ENCODE results near the gene MCM8. TPM values are rescaled to one million over a fixed set of nuclear protein-coding genes. Genes with fewer than 3 reads are reported as not detected.
A peak's percentile ranks its signal among the peaks of the same experiment; 100 is the strongest.
"Not testable (repeated sequence)": the region's sequence is repeated elsewhere in the genome, so short reads cannot be mapped to it uniquely, and the experiment has no call there.

Gene MCM8
- total RNA-seq, 2 experiments from 2014 or later = 42.5 to 45.4 TPM

DNA sequence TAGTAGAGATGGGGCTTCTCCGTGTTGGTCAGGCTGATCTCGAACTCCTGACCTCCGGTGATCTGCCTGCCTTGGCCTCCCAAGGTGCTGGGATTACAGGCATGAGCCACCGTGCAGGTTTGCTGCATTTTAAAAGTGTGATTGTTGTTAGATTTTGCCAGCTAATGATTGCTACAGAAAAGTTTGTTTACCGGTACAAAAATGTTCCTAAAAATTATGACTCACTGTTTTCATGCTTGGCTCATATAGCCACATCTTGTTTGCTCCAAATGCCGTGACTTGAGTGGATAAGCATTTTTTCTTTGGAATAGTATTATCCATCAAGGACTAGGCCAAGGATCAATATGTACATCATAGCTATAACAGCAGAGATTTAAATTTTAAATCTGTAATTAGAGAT is 79.1 kb downstream of the MCM8 start:
- H3K4me1 Mint-ChIP-seq = peaks cover 44% of the 10 kb centered on the region
- H3K27me3 Mint-ChIP-seq = no peaks in the 10 kb centered on the region
- no peak for DNase-seq
- ChIA-PET POLR2A (no interaction called here), CTCF (interaction anchor here (0.6 kb wide), 1 partner anchor 936 kb away, joined by 4 read pairs; no protein-coding TSS in a partner anchor)
- no peak overlapping the region for H3K4me3 Mint-ChIP-seq
- peaks cover 50% of the 10 kb centered on the region for H3K36me3 Mint-ChIP-seq (ENCODE audit: low read depth)
- ATAC-seq = no peak
- H3K9me3 Mint-ChIP-seq (ENCODE audit: low read depth) = peaks cover 5% of the 10 kb centered on the region
- intact Hi-C loops (cut with DNase I, micrococcal nuclease) = no loop called here
- no peak overlapping the region for H3K27ac Mint-ChIP-seq

DNA sequence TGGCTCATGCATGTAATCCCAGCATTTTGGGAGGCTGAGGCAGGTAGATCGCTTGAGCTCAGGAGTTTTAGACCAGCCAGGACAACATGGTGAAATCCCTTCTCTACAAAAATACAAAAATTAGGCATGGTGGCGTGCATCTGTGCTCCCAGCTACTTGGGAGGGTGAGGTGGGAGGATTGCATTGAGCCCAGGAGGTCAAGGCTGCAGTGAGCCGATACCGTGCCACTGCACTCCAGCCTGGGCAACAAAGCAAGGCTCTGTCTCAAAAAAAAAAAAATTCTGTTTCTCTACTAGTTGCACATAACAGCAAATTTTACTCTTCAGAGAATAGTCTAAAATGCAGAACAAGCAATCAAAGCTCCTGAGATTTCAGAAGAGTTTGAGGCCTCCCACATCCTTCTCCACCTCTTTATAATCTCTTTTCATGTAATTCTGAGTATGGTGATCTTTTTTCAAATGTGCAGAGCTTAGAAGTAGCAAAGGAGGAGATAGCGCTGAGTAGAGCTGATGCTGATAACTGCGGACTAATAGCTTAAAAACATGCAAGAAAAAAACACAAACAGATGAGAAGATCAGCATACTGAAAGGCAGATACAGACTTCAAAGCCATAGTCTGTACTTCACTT is 80.1 kb downstream of the MCM8 start:
- peaks cover 39% of the 10 kb centered on the region for H3K4me1 Mint-ChIP-seq
- H3K27ac Mint-ChIP-seq = no peak overlapping the region
- POLR2A ChIA-PET = no interaction called here
- no peaks in the 10 kb centered on the region for H3K27me3 Mint-ChIP-seq
- no peak overlapping the region for H3K4me3 Mint-ChIP-seq
- CTCF ChIA-PET = interaction anchor here (0.5 to 1.4 kb wide), 4 partner anchors 24 to 501 kb away, joined by 3 to 4 read pairs (median 3); no protein-coding TSS in a partner anchor
- intact Hi-C loops (cut with DNase I, micrococcal nuclease) = no loop called here
- H3K9me3 Mint-ChIP-seq (ENCODE audit: low read depth) = no peaks in the 10 kb centered on the region
- ATAC-seq = no peak
- DNase-seq = no peak
- H3K36me3 Mint-ChIP-seq (ENCODE audit: low read depth) = peaks cover 43% of the 10 kb centered on the region

DNA sequence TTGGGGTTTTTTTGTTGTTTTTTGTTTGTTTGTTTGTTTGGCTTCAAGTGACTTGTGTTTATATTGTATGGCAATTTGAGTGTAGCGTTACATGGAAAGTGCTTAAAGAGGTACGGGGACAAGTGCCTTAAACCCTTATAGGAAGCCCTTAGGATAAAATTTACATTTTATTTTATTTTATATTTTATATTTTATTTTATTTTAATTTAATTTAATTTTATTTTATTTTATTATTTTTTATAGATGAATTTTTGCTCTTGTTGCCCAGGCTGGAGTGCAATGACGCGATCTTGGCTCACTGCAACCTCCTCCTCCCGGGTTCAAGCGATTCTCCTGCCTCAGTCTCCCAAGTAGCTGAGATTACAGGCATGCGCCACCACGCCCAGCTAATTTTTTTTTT is 82.5 kb downstream of the MCM8 start:
- POLR2A ChIA-PET = not testable (repeated sequence)
- CTCF ChIA-PET = interaction anchor here (0.6 to 1.3 kb wide), 3 partner anchors 37 to 229 kb away, joined by 3 to 6 read pairs (median 3); no protein-coding TSS in a partner anchor
- peaks cover 28% of the 10 kb centered on the region for H3K4me1 Mint-ChIP-seq

DNA sequence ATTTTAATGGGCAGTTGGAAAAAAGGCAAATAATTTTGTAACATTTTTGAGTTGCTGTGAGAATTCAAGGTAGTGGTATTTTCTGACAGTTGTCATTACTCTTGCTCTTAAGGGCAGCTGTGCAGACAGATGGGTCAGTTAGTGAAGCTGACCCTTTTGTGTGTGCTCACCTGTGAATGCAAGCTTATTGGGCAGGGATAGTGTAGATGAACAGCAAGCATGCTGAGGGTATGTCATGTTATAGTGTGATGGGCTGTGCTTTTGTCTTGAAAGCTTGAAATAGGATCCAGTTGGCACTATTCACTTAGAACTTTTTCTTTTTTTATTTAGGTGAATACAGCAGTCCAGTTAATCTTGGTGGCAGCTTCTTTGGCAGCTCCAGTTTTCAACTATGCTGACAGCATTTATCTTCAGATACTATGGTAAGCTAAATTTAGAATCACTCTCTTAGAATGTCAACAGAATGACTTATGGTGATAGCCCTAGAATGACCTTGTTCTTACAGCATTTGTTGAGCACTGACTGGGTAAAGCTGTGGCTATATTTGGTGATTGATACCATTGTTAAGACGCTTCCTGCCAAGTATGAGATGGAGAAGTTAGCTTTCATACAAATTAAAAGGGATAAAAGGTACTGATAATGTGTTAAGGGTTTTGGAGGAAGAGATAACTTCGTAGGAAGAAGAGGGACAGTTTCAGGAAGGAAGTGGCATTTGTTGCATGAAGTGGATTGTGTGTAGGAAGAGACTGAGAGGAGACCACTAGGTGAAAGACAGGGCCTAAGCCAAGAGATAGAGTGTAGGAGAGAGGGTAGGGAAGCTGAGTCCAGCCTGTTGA is 83.9 kb downstream of the MCM8 start:
- POLR2A ChIA-PET = no interaction called here
- peaks cover 45% of the 10 kb centered on the region for H3K36me3 Mint-ChIP-seq (ENCODE audit: low read depth)

More for the DNA sequence above, 82.5 kb downstream of the MCM8 start:
- H3K36me3 Mint-ChIP-seq (ENCODE audit: low read depth) = peaks cover 40% of the 10 kb centered on the region
- DNase-seq; H3K27me3 Mint-ChIP-seq; ATAC-seq; H3K9me3 Mint-ChIP-seq (ENCODE audit: low read depth); H3K4me3 Mint-ChIP-seq; intact Hi-C loops (cut with DNase I, micrococcal nuclease); H3K27ac Mint-ChIP-seq: not testable (repeated sequence)

DNA sequence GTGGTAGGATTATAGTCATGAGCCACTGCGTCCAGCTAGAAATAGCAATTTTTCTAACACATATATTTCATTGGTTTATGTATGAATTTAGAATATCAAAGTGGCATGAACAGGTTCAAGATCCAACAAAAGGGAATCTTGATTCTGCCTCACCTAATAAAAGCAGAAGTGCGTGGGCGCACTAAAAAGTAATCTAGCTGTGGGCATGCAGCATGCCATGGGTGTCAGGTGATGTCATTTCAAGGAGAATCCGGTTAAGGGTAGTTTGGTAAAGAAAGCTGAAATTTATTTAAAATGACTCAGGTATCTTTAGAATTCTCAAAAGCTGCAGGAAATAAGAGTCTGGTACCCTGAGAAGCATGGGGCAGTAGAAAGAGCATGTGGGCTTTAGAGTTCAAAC is 85.8 kb downstream of the MCM8 start:
- Mint-ChIP-seq H3K4me1 (peaks cover 9% of the 10 kb centered on the region), H3K27ac (no peak overlapping the region), H3K4me3 (no peak overlapping the region), H3K9me3 (ENCODE audit: low read depth) (no peaks in the 10 kb centered on the region), H3K36me3 (ENCODE audit: low read depth) (peaks cover 55% of the 10 kb centered on the region), H3K27me3 (no peaks in the 10 kb centered on the region)
- DNase-seq (no peak), ATAC-seq (no peak)
- intact Hi-C loops (cut with DNase I, micrococcal nuclease) = no loop called here
- ChIA-PET POLR2A (no interaction called here), CTCF (interaction anchor here (0.5 to 1.1 kb wide), 2 partner anchors 35 to 588 kb away, joined by 3 to 4 read pairs; no protein-coding TSS in a partner anchor)

More for the DNA sequence above, 83.9 kb downstream of the MCM8 start:
- ATAC-seq (no peak), DNase-seq (no peak)
- peak overlapping the region; percentile 52 for H3K27ac Mint-ChIP-seq
- intact Hi-C loops (cut with DNase I, micrococcal nuclease) = no loop called here
- peaks cover 23% of the 10 kb centered on the region for H3K4me1 Mint-ChIP-seq
- no peaks in the 10 kb centered on the region for H3K27me3 Mint-ChIP-seq
- CTCF ChIA-PET = interaction anchor here (0.6 to 1.3 kb wide), 3 partner anchors 24 to 44 kb away, joined by 3 to 4 read pairs (median 3); no protein-coding TSS in a partner anchor
- H3K4me3 Mint-ChIP-seq = no peak overlapping the region
- H3K9me3 Mint-ChIP-seq (ENCODE audit: low read depth) = no peaks in the 10 kb centered on the region

DNA sequence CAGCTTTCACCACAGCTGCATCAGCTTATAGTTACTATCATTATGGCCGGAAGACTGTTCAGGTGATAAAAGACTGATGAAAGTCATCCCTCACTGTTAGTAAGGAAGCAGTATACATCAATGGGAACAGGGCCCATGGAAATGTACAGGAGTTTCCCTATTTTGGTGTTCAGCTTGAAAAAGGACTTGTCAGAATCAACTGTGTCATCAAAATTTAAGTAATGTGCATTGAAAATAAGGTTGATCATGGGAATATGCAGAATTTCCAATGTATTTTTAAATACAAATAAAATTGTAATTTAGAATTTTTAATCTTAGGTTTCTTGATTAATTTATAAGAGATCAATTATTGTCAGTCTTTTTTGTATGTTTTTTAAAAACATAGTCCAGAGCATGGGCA is 86.6 kb downstream of the MCM8 start:
- H3K27me3 Mint-ChIP-seq = no peaks in the 10 kb centered on the region
- intact Hi-C loops (cut with DNase I, micrococcal nuclease) = no loop called here
- no peak for DNase-seq
- H3K36me3 Mint-ChIP-seq (ENCODE audit: low read depth) = peaks cover 58% of the 10 kb centered on the region
- no peaks in the 10 kb centered on the region for H3K9me3 Mint-ChIP-seq (ENCODE audit: low read depth)
- no peak overlapping the region for H3K27ac Mint-ChIP-seq
- ChIA-PET POLR2A (no interaction called here), CTCF (interaction anchor here (0.6 to 2.4 kb wide), 3 partner anchors 14 to 508 kb away, joined by 3 to 7 read pairs (median 3); no protein-coding TSS in a partner anchor)
- H3K4me3 Mint-ChIP-seq = no peak overlapping the region
- ATAC-seq = no peak
- peaks cover 7% of the 10 kb centered on the region for H3K4me1 Mint-ChIP-seq

DNA sequence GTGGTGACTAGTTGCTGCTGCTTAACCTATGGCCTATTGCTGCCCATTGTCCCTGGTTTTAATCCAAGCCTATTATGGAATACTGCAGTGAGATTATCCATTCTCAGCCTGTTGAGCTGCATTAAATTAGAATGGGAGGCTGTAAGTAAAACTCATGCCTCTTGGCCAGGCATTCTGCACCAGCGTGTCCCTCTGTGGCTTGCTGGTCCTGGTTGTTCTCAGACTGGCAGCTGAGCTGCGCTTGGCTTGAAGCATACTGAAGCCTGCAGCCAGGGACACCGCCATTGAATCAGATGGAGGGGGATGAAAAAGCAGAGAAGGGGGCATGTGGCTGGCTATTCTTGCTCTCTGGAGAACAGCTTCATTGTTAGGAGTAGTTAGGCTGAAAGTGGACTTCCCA is 87.8 kb downstream of the MCM8 start:
- Mint-ChIP-seq H3K27ac (no peak overlapping the region), H3K9me3 (ENCODE audit: low read depth) (no peaks in the 10 kb centered on the region), H3K36me3 (ENCODE audit: low read depth) (peaks cover 55% of the 10 kb centered on the region), H3K4me1 (peaks cover 7% of the 10 kb centered on the region), H3K27me3 (no peaks in the 10 kb centered on the region), H3K4me3 (no peak overlapping the region)
- DNase-seq (no peak), ATAC-seq (no peak)
- ChIA-PET POLR2A (no interaction called here), CTCF (interaction anchor here (2.4 kb wide), 1 partner anchor 509 kb away, joined by 7 read pairs; no protein-coding TSS in a partner anchor)
- intact Hi-C loops (cut with DNase I, micrococcal nuclease) = no loop called here

DNA sequence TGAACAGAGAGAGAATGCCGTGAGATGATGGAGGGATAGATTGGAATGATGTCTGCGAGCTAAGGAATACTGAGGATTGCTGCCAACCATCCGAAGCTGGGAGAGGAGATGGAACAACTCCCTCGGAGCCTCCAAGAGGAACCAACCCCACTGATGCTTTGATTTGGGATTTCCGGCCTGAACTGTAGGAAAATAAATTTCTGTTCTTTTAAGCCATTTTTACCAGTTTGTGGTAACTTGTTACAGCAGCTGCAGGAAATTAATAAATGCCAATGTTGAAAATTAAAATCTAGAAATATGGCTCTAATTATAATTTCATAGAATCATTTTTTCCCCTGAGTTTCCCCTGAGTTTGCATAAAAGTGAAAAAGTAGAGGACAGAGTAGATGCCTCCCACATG is 89.3 kb downstream of the MCM8 start:
- no peak for DNase-seq
- intact Hi-C loops (cut with DNase I, micrococcal nuclease) = no loop called here
- H3K36me3 Mint-ChIP-seq (ENCODE audit: low read depth) = peaks cover 44% of the 10 kb centered on the region
- CTCF ChIA-PET = interaction anchor here (0.7 kb wide), 2 partner anchors 13 to 511 kb away, joined by 4 to 5 read pairs; no protein-coding TSS in a partner anchor
- H3K4me3 Mint-ChIP-seq = no peak overlapping the region
- no peaks in the 10 kb centered on the region for H3K9me3 Mint-ChIP-seq (ENCODE audit: low read depth)
- H3K27me3 Mint-ChIP-seq = no peaks in the 10 kb centered on the region
- no peak for ATAC-seq
- POLR2A ChIA-PET = interaction anchor here (0.6 kb wide), 1 partner anchor 53 kb away, joined by 3 read pairs; no protein-coding TSS in a partner anchor
- no peaks in the 10 kb centered on the region for H3K4me1 Mint-ChIP-seq
- H3K27ac Mint-ChIP-seq = no peak overlapping the region

DNA sequence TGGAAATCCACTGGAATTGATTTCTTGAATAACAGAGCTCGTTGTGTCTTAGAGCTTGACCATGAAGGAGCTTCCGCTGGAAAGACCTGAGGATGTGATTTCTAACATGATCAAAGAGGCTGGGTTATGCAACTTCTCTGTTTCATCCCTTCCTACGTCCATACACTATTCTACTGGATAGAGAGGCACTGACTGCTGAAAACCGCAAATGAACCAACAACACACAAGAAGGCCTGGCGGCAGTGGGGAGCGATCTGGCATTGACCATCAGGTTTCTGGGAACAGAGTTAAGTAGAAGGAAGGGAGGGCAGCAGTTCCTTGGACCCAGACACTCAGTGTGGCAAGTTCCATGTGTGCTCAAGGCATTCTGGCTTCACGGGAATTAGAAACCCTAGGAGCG is 90.1 kb downstream of the MCM8 start:
- no peaks in the 10 kb centered on the region for H3K9me3 Mint-ChIP-seq (ENCODE audit: low read depth)
- no peak overlapping the region for H3K27ac Mint-ChIP-seq
- no peaks in the 10 kb centered on the region for H3K27me3 Mint-ChIP-seq
- DNase-seq (no peak), ATAC-seq (no peak)
- H3K36me3 Mint-ChIP-seq (ENCODE audit: low read depth) = peaks cover 44% of the 10 kb centered on the region
- no peaks in the 10 kb centered on the region for H3K4me1 Mint-ChIP-seq
- no peak overlapping the region for H3K4me3 Mint-ChIP-seq
- intact Hi-C loops (cut with DNase I, micrococcal nuclease) = no loop called here
- POLR2A ChIA-PET = no interaction called here
- CTCF ChIA-PET = interaction anchor here (0.7 kb wide), 1 partner anchor 28 kb away, joined by 3 read pairs; no protein-coding TSS in a partner anchor

DNA sequence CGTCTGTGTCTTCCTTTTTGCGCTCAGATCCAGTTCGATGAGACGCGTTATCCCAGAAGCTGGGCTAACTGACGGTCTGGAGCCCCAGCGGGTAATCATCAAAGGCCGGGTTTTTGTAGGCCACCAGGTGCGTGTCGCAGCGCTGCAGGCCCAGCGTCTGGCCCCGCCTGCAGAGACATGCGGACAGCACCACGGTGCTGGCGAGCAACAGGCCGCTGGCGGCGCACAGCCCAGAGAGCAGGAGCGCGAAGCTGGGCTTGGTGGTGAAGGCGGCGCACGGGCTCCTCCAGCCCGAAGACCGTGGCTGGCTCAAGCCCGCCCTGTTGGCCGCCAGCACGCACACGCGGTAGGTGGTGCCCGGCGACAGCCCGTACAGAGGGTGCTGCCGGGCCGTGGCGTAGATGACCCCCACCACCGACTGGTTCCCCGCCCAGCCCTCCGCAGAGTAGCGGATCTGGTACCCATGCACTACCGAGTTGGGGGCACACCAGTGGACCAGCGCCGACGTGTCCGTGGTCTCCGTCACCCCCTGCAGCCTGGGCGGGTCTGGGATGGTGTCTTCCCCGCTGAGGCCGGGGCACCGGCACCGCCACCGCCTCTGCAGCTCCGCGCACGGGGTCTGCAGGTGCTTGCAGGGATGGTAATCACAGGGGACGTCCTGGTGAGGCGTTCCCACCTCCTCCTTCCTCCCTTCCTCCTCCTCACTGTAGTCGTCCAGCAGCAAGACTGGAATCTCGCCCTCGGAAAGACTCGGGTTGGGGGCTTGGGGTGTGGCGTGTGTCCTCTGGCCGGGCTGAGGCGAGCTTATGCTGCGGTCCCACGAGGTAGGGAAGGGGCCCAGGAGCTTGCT is 90.7 kb downstream of the MCM8 start:
- ChIA-PET POLR2A (no interaction called here), CTCF (interaction anchor here (0.7 kb wide), 1 partner anchor 27 kb away, joined by 3 read pairs; no protein-coding TSS in a partner anchor)
- peaks cover 42% of the 10 kb centered on the region for H3K36me3 Mint-ChIP-seq (ENCODE audit: low read depth)
- no peaks in the 10 kb centered on the region for H3K4me1 Mint-ChIP-seq
- H3K27me3 Mint-ChIP-seq = no peaks in the 10 kb centered on the region
- no peak for ATAC-seq
- intact Hi-C loops (cut with DNase I, micrococcal nuclease) = no loop called here
- no peak overlapping the region for H3K27ac Mint-ChIP-seq
- H3K4me3 Mint-ChIP-seq = no peak overlapping the region
- H3K9me3 Mint-ChIP-seq (ENCODE audit: low read depth) = no peaks in the 10 kb centered on the region
- no peak for DNase-seq

DNA sequence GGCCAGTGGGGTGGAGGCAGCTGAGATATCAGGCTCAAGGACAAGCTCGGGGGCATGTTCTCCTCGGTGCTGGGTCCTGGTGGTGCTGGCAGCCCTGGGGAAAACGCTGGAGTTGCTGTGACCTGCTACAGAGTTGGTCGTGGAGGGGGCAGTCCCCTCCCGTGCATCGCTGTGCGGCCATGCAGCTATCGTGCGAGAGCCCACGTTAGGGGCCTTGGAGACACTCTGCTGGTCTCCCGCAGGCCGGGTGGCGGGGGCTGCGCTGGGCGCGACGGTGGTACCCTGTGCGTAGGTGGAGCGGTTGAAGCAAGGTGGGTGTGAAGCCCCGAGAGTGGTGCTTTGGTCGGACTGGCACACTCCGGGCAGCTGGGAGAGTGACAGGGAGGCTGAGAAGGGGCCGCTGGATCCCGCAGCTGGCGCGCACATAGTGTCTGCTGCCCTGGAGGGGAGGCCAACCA is 91.4 kb downstream of the MCM8 start:
- intact Hi-C loops (cut with DNase I, micrococcal nuclease) = no loop called here
- ChIA-PET POLR2A (no interaction called here), CTCF (no interaction called here)
- Mint-ChIP-seq H3K4me3 (no peak overlapping the region), H3K27ac (no peak overlapping the region), H3K27me3 (no peaks in the 10 kb centered on the region), H3K9me3 (ENCODE audit: low read depth) (no peaks in the 10 kb centered on the region), H3K4me1 (no peaks in the 10 kb centered on the region), H3K36me3 (ENCODE audit: low read depth) (peaks cover 38% of the 10 kb centered on the region)
- DNase-seq = no peak
- ATAC-seq = no peak

All from activated CD4-positive, alpha-beta T cell treated with anti-CD3 and anti-CD28 coated beads for 36 hours (primary cell).